ENCODE measurements around the gene EPM2AIP1. TPM values are rescaled to one million over a fixed set of nuclear protein-coding genes. Genes with fewer than 3 reads are reported as not detected.
"Not testable (repeated sequence)": the region's sequence is repeated elsewhere in the genome, so short reads cannot be mapped to it uniquely, and the experiment has no call there.

The EPM2AIP1 gene
- 4.7 and 6.5 TPM in 2 replicates for polyA plus RNA-seq (2012; rRNA removed)
- 5.2 and 5.7 TPM in 2 replicates for polyA plus RNA-seq (2012; cell fraction: cytosol; rRNA removed)
- 7.8 and 14.2 TPM in 2 replicates for polyA plus RNA-seq (2012; cell fraction: nucleus; rRNA removed)

- H3K9ac ChIP-seq = peak within 1 kb of the TSS; percentile 91
- ChIA-PET POLR2A (interaction anchor here (0.6 to 1.8 kb wide), 4 partner anchors 14 to 156 kb away, joined by 3 to 12 read pairs (median 4); no protein-coding TSS in a partner anchor), CTCF (interaction anchor here (0.8 to 4.1 kb wide), 10 partner anchors 12 to 265 kb away, joined by 3 to 37 read pairs (median 3); no protein-coding TSS in a partner anchor)
- no peaks in the 10 kb centered on the region for H3K27me3 ChIP-seq (ENCODE audit: insufficient read depth)
- H3K4me3 ChIP-seq (ENCODE audit: low read depth in 2 of 2, low read length in 1 of 2) = peak within 1 kb of the TSS; percentile 81 to 94
- H3K27ac ChIP-seq (ENCODE audit: low read depth in 2 of 2, low read length in 1 of 2) = peak within 1 kb of the TSS; percentile 95 to 98
- H3K36me3 ChIP-seq (replicated peaks in 1 of 2; ENCODE audit: control insufficient read depth in 1 of 2, insufficient read depth in 2 of 2, low read length in 1 of 2) = peaks cover 51 to 56% of the 10 kb centered on the region in 2 experiments
- H3F3A ChIP-seq (replicated peaks; ENCODE audit: insufficient read depth) = peaks cover 10% of the 10 kb centered on the region
- H4K20me1 ChIP-seq (ENCODE audit: insufficient read depth) = peaks cover 25% of the 10 kb centered on the region
- H3K9me2 ChIP-seq = no peaks in the 10 kb centered on the region
- TF ChIP-seq CTCF (IDR thresholded peaks at IDR 0.05) (peak; percentile 38), FOXJ3 (CRISPR knock-in tag; IDR thresholded peaks at IDR 0.05) (0 out of 2 replicates have a peak, but pooled peaks have one; percentile 23), JUND (IDR thresholded peaks at IDR 0.05) (no peak), MEF2A (IDR thresholded peaks at IDR 0.05; ENCODE audit: borderline replicate concordance, low read depth) (no peak), SIN3A (IDR thresholded peaks at IDR 0.05; ENCODE audit: borderline replicate concordance, low read depth, low read length) (0 out of 2 replicates have a peak, but pooled peaks have one; percentile 17), TAF1 (IDR thresholded peaks at IDR 0.05; ENCODE audit: borderline replicate concordance, low read depth, low read length) (peak; percentile 75), RFX5 (IDR thresholded peaks at IDR 0.05; ENCODE audit: low read length) (peak; percentile 84), RAD21 (IDR thresholded peaks at IDR 0.05; ENCODE audit: low read length) (peak; percentile 8; the same call in 1 of the 2 replicates), POLR2AphosphoS5 (IDR thresholded peaks at IDR 0.05; ENCODE audit: low read depth, low read length) (peak; percentile 91), GATA2 (CRISPR knock-in tag; IDR thresholded peaks at IDR 0.05) (no peak), MXI1 (IDR thresholded peaks at IDR 0.05; ENCODE audit: low read depth, low read length) (peak; percentile 18; the same call in 1 of the 2 replicates), REST (IDR thresholded peaks at IDR 0.05; ENCODE audit: low read depth, low read length) (peak; percentile 10; the same call in 1 of the 2 replicates), USF1 (IDR thresholded peaks at IDR 0.05; ENCODE audit: borderline replicate concordance, low read depth) (no peak), EP300 (IDR thresholded peaks at IDR 0.05; ENCODE audit: borderline replicate concordance in 1 of 2, low read depth in 1 of 2, low read length in 1 of 2) (peak in 1 of 2 experiments; percentile 10; a peak in 1 of 4 replicates), YY1 (IDR thresholded peaks at IDR 0.05; ENCODE audit: low read depth) (peak; percentile 61; the same call in 1 of the 2 replicates), MAX (IDR thresholded peaks at IDR 0.05; ENCODE audit: low read depth) (peak; percentile 74), NRF1 (IDR thresholded peaks at IDR 0.05; ENCODE audit: low read depth, low read length) (peak; percentile 55)
- peaks cover 81% of the 10 kb centered on the region for H3K79me2 ChIP-seq (ENCODE audit: insufficient read depth)
- peak; percentile 95 for DNase-seq
- H2AFZ ChIP-seq (ENCODE audit: low read depth) = peak within 1 kb of the TSS; percentile 64
- H3K4me1 ChIP-seq (ENCODE audit: control insufficient read depth in 1 of 2, insufficient read depth in 2 of 2, low read depth in 1 of 2, low read length in 1 of 2) = peaks cover 28 to 29% of the 10 kb centered on the region in 2 experiments; a peak in 3 of 4 replicates
- no peaks in the 10 kb centered on the region for H3K9me3 ChIP-seq
- peak within 1 kb of the TSS; percentile 86 for H3K4me2 ChIP-seq
- 0% methylated on average over 10 of the region's 48 CpGs for WGBS (ENCODE audit: low lambda C conversion rate)
These were observed at the start of gene EPM2AIP1 for GRCh38 chr3:36992806-36993325. TSS of gene EPM2AIP1 (minus strand) at chr3:36993131. CDS start at chr3:36993077, 54 bp downstream.

- H3K4me1 ChIP-seq (ENCODE audit: control insufficient read depth in 1 of 2, insufficient read depth in 2 of 2, low read depth in 1 of 2, low read length in 1 of 2); H3K4me3 ChIP-seq (ENCODE audit: low read depth in 2 of 2, low read length in 1 of 2); H3K9me2 ChIP-seq; CTCF ChIA-PET; POLR2A ChIA-PET; H3K27ac ChIP-seq (ENCODE audit: low read depth in 2 of 2, low read length in 1 of 2); DNase-seq; H3K27me3 ChIP-seq (ENCODE audit: insufficient read depth); H3K79me2 ChIP-seq (ENCODE audit: insufficient read depth); H4K20me1 ChIP-seq (ENCODE audit: insufficient read depth); H3K9me3 ChIP-seq; H3K9ac ChIP-seq; H2AFZ ChIP-seq (ENCODE audit: low read depth); H3F3A ChIP-seq (replicated peaks; ENCODE audit: insufficient read depth); H3K4me2 ChIP-seq: not testable (repeated sequence)
- WGBS (ENCODE audit: low lambda C conversion rate) = 95% methylated on average over 3 of the region's 3 CpGs
- peaks cover 43 to 64% of the 10 kb centered on the region in 2 experiments for H3K36me3 ChIP-seq (replicated peaks in 1 of 2; ENCODE audit: control insufficient read depth in 1 of 2, insufficient read depth in 2 of 2, low read length in 1 of 2)
These were observed 49.8 kb upstream of the EPM2AIP1 start for GRCh38 chr3:37042712-37043111.

Measured in SK-N-SH (cell line).